IMR-90 (cell line): ENCODE measurements around the gene UGT1A10. TPM values are rescaled to one million over a fixed set of nuclear protein-coding genes. Genes with fewer than 3 reads are reported as not detected.

Experiments
- ATAC-seq: fragments of 200-7000 bp; cut with Tn5 transposase; 2 replicates; pipeline ENCODE4 v1.9.1; 2020; ENCODE audit warnings: low read depth, mild to moderate bottlenecking, moderate library complexity
- BruUV-seq: library from RNA; stranded (reverse); fragments of 400-500 nt; replicated peaks from 2 replicates; lab custom pipeline; 2021; lab: Mats Ljungman, UMichigan
- CTCF ChIA-PET: fragments of 300-600 bp; formaldehyde crosslinking; extraction: SDS; loops from one replicate; lab custom pipeline; 2021; ENCODE audit warnings: antibody characterized with exemption; lab: Yijun Ruan, JAX
- POLR2A ChIA-PET: fragments of 300-600 bp; sonication (Branson Sonifier 250); formaldehyde crosslinking; loops from one replicate; lab custom pipeline; 2022; ENCODE audit warnings: antibody characterized with exemption; ENCODE audit not compliant: unreplicated experiment; lab: Charles Lee
- DNase-seq: peaks from one replicate; pipeline ENCODE4 v3.0.0; 2013
- H2AFZ ChIP-seq: replicated peaks from 2 replicates; pipeline ENCODE3; 2013; ENCODE audit warnings: low read length, mild to moderate bottlenecking; ENCODE audit not compliant: poor library complexity
- H2AK5ac ChIP-seq: 2 replicates; pipeline ENCODE4 v1.6.1; 2013; ENCODE audit warnings: low read depth, low read length, inconsistent platforms
- H2AK9ac ChIP-seq: replicated peaks from 2 replicates; pipeline ENCODE3; 2013; ENCODE audit warnings: mild to moderate bottlenecking, low read depth, low read length, moderate library complexity; ENCODE audit not compliant: poor library complexity
- H2BK120ac ChIP-seq: 2 replicates; pipeline ENCODE4 v1.6.1; 2013; ENCODE audit warnings: low read depth, low read length, inconsistent platforms
- H2BK15ac ChIP-seq: 3 replicates; pipeline ENCODE4 v1.6.1; 2013; ENCODE audit warnings: low read depth, low read length, inconsistent platforms
- H2BK20ac ChIP-seq: 2 replicates; pipeline ENCODE4 v1.6.1; 2013; ENCODE audit warnings: low read depth, mild to moderate bottlenecking, inconsistent platforms, low read length, moderate library complexity
- H2BK5ac ChIP-seq: 2 replicates; pipeline ENCODE4 v1.6.1; 2013; ENCODE audit warnings: mild to moderate bottlenecking, low read depth, low read length, inconsistent platforms; ENCODE audit not compliant: poor library complexity, severe bottlenecking
- H3K14ac ChIP-seq: replicated peaks from 2 replicates; pipeline ENCODE4 v1.6.1; 2013; ENCODE audit warnings: low read depth, low read length, inconsistent platforms
- H3K18ac ChIP-seq: 2 replicates; pipeline ENCODE4 v1.6.1; 2013; ENCODE audit warnings: low read depth, low read length, control low read depth
- H3K23ac ChIP-seq: 2 replicates; pipeline ENCODE4 v1.6.1; 2013; ENCODE audit warnings: low read depth, low read length, inconsistent platforms
- H3K27ac ChIP-seq: 2 replicates; pipeline ENCODE4 v1.5.1; 2013; ENCODE audit warnings: mild to moderate bottlenecking, control low read depth, low read length; ENCODE audit not compliant: insufficient read depth
- H3K27me3 ChIP-seq: 2 replicates; pipeline ENCODE4 v1.6.1; 2013; ENCODE audit warnings: low read length; ENCODE audit not compliant: control insufficient read depth, insufficient read depth
- H3K36me3 ChIP-seq: 2 replicates; pipeline ENCODE4 v1.6.1; 2013; ENCODE audit warnings: low read length, mixed read lengths; ENCODE audit not compliant: control insufficient read depth, insufficient read depth
- H3K4ac ChIP-seq: 2 replicates; pipeline ENCODE4 v1.6.1; 2013; ENCODE audit warnings: low read depth, low read length, inconsistent platforms
- H3K4me1 ChIP-seq: 2 replicates; pipeline ENCODE4 v1.6.1; 2013; ENCODE audit warnings: low read length, mixed read lengths; ENCODE audit not compliant: control insufficient read depth, insufficient read depth
- H3K4me2 ChIP-seq: 2 replicates; pipeline ENCODE4 v1.6.1; 2013; ENCODE audit warnings: low read depth, mild to moderate bottlenecking, control low read depth, low read length, moderate library complexity
- H3K4me3 ChIP-seq: 2 replicates; pipeline ENCODE4 v1.5.1; 2013; ENCODE audit warnings: low read depth, mild to moderate bottlenecking, control low read depth, low read length, moderate library complexity; ENCODE audit not compliant: insufficient read depth
- H3K56ac ChIP-seq: 2 replicates; pipeline ENCODE4 v1.6.1; 2013; ENCODE audit warnings: low read length, inconsistent platforms; ENCODE audit not compliant: insufficient read depth; ENCODE audit errors: extremely low read depth
- H3K79me1 ChIP-seq, 2 experiments: 2 replicates each; pipeline ENCODE4 v1.6.1; 2013; ENCODE audit warnings: low read length in 2 of 2, inconsistent platforms in 1 of 2, low read depth in 1 of 2
- H3K9ac ChIP-seq: 2 replicates; pipeline ENCODE4 v1.6.1; 2013; ENCODE audit warnings: low read depth, low read length, control low read depth
- H3K9me1 ChIP-seq: 2 replicates; pipeline ENCODE4 v1.6.1; 2013; ENCODE audit warnings: low read length, inconsistent platforms; ENCODE audit not compliant: insufficient read depth
- H3K9me3 ChIP-seq: 2 replicates; pipeline ENCODE4 v1.6.1; 2013; ENCODE audit warnings: low read length; ENCODE audit not compliant: control insufficient read depth, insufficient read depth
- H4K20me1 ChIP-seq: 2 replicates; pipeline ENCODE4 v1.6.1; 2013; ENCODE audit warnings: low read length, inconsistent platforms; ENCODE audit not compliant: insufficient read depth
- H4K5ac ChIP-seq: 2 replicates; pipeline ENCODE4 v1.6.1; 2013; ENCODE audit warnings: mild to moderate bottlenecking, low read depth, low read length, control low read depth
- H4K8ac ChIP-seq, 2 experiments: 2 replicates each; pipeline ENCODE4 v1.6.1; 2013; ENCODE audit warnings: low read depth in 2 of 2, low read length in 2 of 2, control low read depth in 1 of 2, inconsistent platforms in 1 of 2
- H4K91ac ChIP-seq: 2 replicates; pipeline ENCODE4 v1.6.1; 2013; ENCODE audit warnings: low read depth, low read length, inconsistent platforms; ENCODE audit not compliant: insufficient read depth
- BHLHE40 ChIP-seq: fragments of 150-350 bp; IDR thresholded peaks from 2 replicates; pipeline ENCODE4 v1.6.1; 2016; ENCODE audit warnings: mild to moderate bottlenecking, low read depth, low read length
- CEBPB ChIP-seq: IDR thresholded peaks from 2 replicates; pipeline ENCODE4 v1.6.1; 2012; ENCODE audit warnings: low read depth, low read length, improper control_type of control experiment
- FOS ChIP-seq: fragments of 150-350 bp; IDR thresholded peaks from 2 replicates; pipeline ENCODE4 v1.6.1; 2016; ENCODE audit warnings: low read depth, low read length
- MAFK ChIP-seq: IDR thresholded peaks from 2 replicates; pipeline ENCODE4 v1.6.1; 2012; ENCODE audit warnings: low read depth, low read length, improper control_type of control experiment
- MAZ ChIP-seq: IDR thresholded peaks from 2 replicates; pipeline ENCODE4 v1.6.1; 2012; ENCODE audit warnings: low read depth, mild to moderate bottlenecking, low read length, improper control_type of control experiment, moderate library complexity, borderline replicate concordance
- MXI1 ChIP-seq: IDR thresholded peaks from 2 replicates; pipeline ENCODE4 v1.6.1; 2012; ENCODE audit warnings: low read depth, mild to moderate bottlenecking, low read length, moderate library complexity, borderline replicate concordance
- NFE2L2 ChIP-seq: fragments of 150-350 bp; IDR thresholded peaks from 2 replicates; pipeline ENCODE4 v1.6.1; 2016; ENCODE audit warnings: low read depth, mild to moderate bottlenecking, low read length
- RAD21 ChIP-seq: IDR thresholded peaks from 2 replicates; pipeline ENCODE4 v1.6.1; 2012; ENCODE audit warnings: low read length, improper control_type of control experiment
- SMC3 ChIP-seq: fragments of 150-350 bp; IDR thresholded peaks from 2 replicates; pipeline ENCODE4 v1.6.1; 2016; ENCODE audit warnings: low read depth, mild to moderate bottlenecking, antibody characterized with exemption, low read length, moderate library complexity
- WGBS, 2 experiments: methylation state at CpG; one replicate each; pipeline versions ENCODE4 v1.1.5 to v1.1.7; 2013; ENCODE audit warnings: missing lambda C conversion rate in 2 of 2; ENCODE audit not compliant: insufficient read length in 1 of 2; ENCODE audit errors: extremely low coverage in 2 of 2; 5-methylcytosine and 5-hydroxymethylcytosine counted together
- dilution Hi-C: fragments of 300-500 bp; cut with HindIII; formaldehyde crosslinking; loops from one replicate; pipeline ENCODE4 v1.14.3; 2018; ENCODE audit warnings: low sequenced_read_pairs; ENCODE audit not compliant: unreplicated experiment
- in situ Hi-C: fragments of 300-500 bp; cut with MboI; formaldehyde crosslinking; loops from 3 replicates; pipeline ENCODE4 v1.14.3; 2019; ENCODE audit warnings: low sequenced_read_pairs, inconsistent platforms, mixed read lengths
- intact Hi-C: fragments of 100-400 bp; cut with micrococcal nuclease; formaldehyde crosslinking; loops from 2 replicates; pipeline ENCODE4 v1.10.0; 2022
- polyA plus RNA-seq, 3 experiments: library from polyadenylated mRNA; depleted of rRNA; stranded (reverse); fragments of >200 nt; gene quantifications; 2 replicates each; pipeline ENCODE4 v1.2.3, GENCODE V29; 2012; ENCODE audit warnings: low replicate concordance in 1 of 3
- total RNA-seq: library from RNA; depleted of rRNA; stranded (reverse); fragments of >200 nt; gene quantifications from 2 replicates; pipeline ENCODE4 v1.2.3, GENCODE V29; 2012
- TF ChIP-seq, protein P1 (sequence below): fragments of 150-350 bp; IDR thresholded peaks from 2 replicates; pipeline ENCODE4 v1.6.1; 2016; ENCODE audit warnings: low read depth, mild to moderate bottlenecking, low read length, moderate library complexity, borderline replicate concordance
- TF ChIP-seq, protein P2 (sequence below): conservative IDR thresholded peaks from 2 replicates; pipeline ENCODE4 v1.5.1; 2012; ENCODE audit warnings: mild to moderate bottlenecking, low read depth, low read length, improper control_type of control experiment

UGT1A10 gene
- total and polyA plus RNA-seq, 2 of the 4 experiments (the other 2 are of a cell fraction) = not detected

DNA sequence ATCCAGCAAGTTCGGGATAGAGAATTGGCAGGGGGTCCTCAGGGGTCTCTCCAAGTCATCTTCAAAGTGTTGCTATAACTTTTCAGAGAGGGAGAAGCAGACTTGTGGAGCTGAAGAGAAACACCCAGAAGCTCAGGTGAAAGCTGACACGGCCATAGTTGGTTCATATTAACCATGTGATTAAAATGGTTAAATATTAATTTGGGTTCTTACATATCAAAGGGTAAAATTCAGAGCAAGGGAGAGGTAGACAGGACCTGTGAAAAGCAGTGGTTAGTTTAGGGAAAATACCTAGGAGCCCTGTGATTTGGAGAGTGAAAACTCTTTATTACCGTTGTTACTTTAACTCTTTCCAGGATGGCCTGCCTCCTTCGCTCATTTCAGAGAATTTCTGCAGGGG lies 56.4 kb downstream of the UGT1A10 start, which contains the start of gene UGT1A6:
UGT1A6 (plus strand) TSS at position 243 of the 400 bp plus-strand sequence; CDS start at position 358, 115 bp downstream.
- in situ Hi-C loops (no loop called here), intact Hi-C loops (no loop called here), dilution Hi-C loops (no loop called here)
- Histone ChIP-seq H3K27ac (no peak within 1 kb of the TSS), H2AK9ac (no peak within 1 kb of the TSS), H3K4ac (no peak within 1 kb of the TSS), H4K5ac (no peak within 1 kb of the TSS), H2BK20ac (no peak within 1 kb of the TSS), H3K14ac (no peak within 1 kb of the TSS), H3K56ac (no peak within 1 kb of the TSS), H3K9ac (no peak within 1 kb of the TSS), H3K79me1 (no peaks in the 10 kb centered on the region), H2AK5ac (no peak within 1 kb of the TSS), H3K36me3 (no peaks in the 10 kb centered on the region), H2BK15ac (no peak within 1 kb of the TSS), H3K23ac (no peak within 1 kb of the TSS), H4K8ac (no peak within 1 kb of the TSS), H4K20me1 (no peaks in the 10 kb centered on the region), H2AFZ (no peak within 1 kb of the TSS), H3K18ac (no peak within 1 kb of the TSS), H3K4me3 (no peak within 1 kb of the TSS), H2BK120ac (no peak within 1 kb of the TSS), H4K91ac (no peak within 1 kb of the TSS), H2BK5ac (no peak within 1 kb of the TSS), H3K9me3 (no peaks in the 10 kb centered on the region), H3K4me1 (no peaks in the 10 kb centered on the region), H3K27me3 (peaks cover 2% of the 10 kb centered on the region), H3K9me1 (no peaks in the 10 kb centered on the region), H3K4me2 (no peak within 1 kb of the TSS)
- ChIA-PET POLR2A (no interaction called here), CTCF (no interaction called here)
- WGBS, 2 experiments = 63% methylated on average over 3 of the region's 4 CpGs; no CpG with 5 or more reads in 1 of the 2 experiments
- DNase-seq (no peak), ATAC-seq (no peak)
- BruUV-seq = no TSS peak
- TF ChIP-seq NFE2L2 = no peak
- no peak for TF ChIP-seq MAFK
- no peak for TF ChIP-seq SMC3
- TF ChIP-seq, protein P1, sequence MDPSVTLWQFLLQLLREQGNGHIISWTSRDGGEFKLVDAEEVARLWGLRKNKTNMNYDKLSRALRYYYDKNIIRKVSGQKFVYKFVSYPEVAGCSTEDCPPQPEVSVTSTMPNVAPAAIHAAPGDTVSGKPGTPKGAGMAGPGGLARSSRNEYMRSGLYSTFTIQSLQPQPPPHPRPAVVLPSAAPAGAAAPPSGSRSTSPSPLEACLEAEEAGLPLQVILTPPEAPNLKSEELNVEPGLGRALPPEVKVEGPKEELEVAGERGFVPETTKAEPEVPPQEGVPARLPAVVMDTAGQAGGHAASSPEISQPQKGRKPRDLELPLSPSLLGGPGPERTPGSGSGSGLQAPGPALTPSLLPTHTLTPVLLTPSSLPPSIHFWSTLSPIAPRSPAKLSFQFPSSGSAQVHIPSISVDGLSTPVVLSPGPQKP = no peak
- no peak for TF ChIP-seq MXI1
- no peak for TF ChIP-seq CEBPB
- TF ChIP-seq FOS = no peak
- TF ChIP-seq MAZ = no peak
- TF ChIP-seq BHLHE40 = no peak
- TF ChIP-seq, protein P2, sequence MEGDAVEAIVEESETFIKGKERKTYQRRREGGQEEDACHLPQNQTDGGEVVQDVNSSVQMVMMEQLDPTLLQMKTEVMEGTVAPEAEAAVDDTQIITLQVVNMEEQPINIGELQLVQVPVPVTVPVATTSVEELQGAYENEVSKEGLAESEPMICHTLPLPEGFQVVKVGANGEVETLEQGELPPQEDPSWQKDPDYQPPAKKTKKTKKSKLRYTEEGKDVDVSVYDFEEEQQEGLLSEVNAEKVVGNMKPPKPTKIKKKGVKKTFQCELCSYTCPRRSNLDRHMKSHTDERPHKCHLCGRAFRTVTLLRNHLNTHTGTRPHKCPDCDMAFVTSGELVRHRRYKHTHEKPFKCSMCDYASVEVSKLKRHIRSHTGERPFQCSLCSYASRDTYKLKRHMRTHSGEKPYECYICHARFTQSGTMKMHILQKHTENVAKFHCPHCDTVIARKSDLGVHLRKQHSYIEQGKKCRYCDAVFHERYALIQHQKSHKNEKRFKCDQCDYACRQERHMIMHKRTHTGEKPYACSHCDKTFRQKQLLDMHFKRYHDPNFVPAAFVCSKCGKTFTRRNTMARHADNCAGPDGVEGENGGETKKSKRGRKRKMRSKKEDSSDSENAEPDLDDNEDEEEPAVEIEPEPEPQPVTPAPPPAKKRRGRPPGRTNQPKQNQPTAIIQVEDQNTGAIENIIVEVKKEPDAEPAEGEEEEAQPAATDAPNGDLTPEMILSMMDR = no peak
- TF ChIP-seq RAD21 = no peak
